Measurements from ENCODE around the gene PRPF19.

The PRPF19 gene

GRCh38 chr11:60906132-60906972 lies at the start of gene PRPF19:
Gene PRPF19, minus strand, starts transcription at chr11:60906585. Its CDS starts 203 bp downstream, at chr11:60906382.
- peak; percentile 98 for DNase-seq

GRCh38 chr11:60955571-60955970 lies 49.2 kb upstream of the PRPF19 start:
- no peak for DNase-seq

GRCh38 chr11:60954421-60954820 lies 48.0 kb upstream of the PRPF19 start:
- DNase-seq: no peak

GRCh38 chr11:60953781-60954180 lies 47.4 kb upstream of the PRPF19 start:
- peak in 1 of 2 experiments; percentile 63 for DNase-seq

- DNase-seq: no peak
Observed at GRCh38 chr11:60952742-60953170, 46.4 kb upstream of the PRPF19 start.

- no peak for DNase-seq
Observed at GRCh38 chr11:60951904-60952741, 45.7 kb upstream of the PRPF19 start, which contains the start of gene SLC15A3. Gene SLC15A3, minus strand, starts transcription at chr11:60952176. Its CDS starts 625 bp downstream, at chr11:60951551.

- no peak for DNase-seq
Observed at GRCh38 chr11:60951606-60951903, 45.2 kb upstream of the PRPF19 start.

- no peak for DNase-seq
Observed at GRCh38 chr11:60950933-60951605, 44.7 kb upstream of the PRPF19 start.

- DNase-seq: no peak
Observed at GRCh38 chr11:60950024-60950423, 43.6 kb upstream of the PRPF19 start.

- peak in 1 of 2 experiments; percentile 73 for DNase-seq
Observed at GRCh38 chr11:60948250-60948649, 41.9 kb upstream of the PRPF19 start.

- DNase-seq: peak; percentile 83 to 94
Observed at GRCh38 chr11:60947700-60948099, 41.3 kb upstream of the PRPF19 start.

GRCh38 chr11:60946601-60947264 lies 40.3 kb upstream of the PRPF19 start:
- peak; percentile 38 to 76 for DNase-seq

GRCh38 chr11:60945295-60945667 lies 38.9 kb upstream of the PRPF19 start:
- DNase-seq: no peak

- DNase-seq: no peak
Observed at GRCh38 chr11:60944490-60945294, 38.3 kb upstream of the PRPF19 start.

GRCh38 chr11:60942970-60943565 lies 36.7 kb upstream of the PRPF19 start:
- DNase-seq: peak; percentile 23 to 66

GRCh38 chr11:60942219-60942618 lies 35.8 kb upstream of the PRPF19 start:
- DNase-seq: no peak

GRCh38 chr11:60941371-60942119 lies 35.2 kb upstream of the PRPF19 start:
- no peak for DNase-seq

GRCh38 chr11:60939855-60940254 lies 33.5 kb upstream of the PRPF19 start:
- DNase-seq: no peak

GRCh38 chr11:60939301-60939700 lies 32.9 kb upstream of the PRPF19 start:
- DNase-seq: no peak

GRCh38 chr11:60938500-60938899 lies 32.1 kb upstream of the PRPF19 start:
- no peak for DNase-seq

- no peak for DNase-seq
Observed at GRCh38 chr11:60937811-60938210, 31.4 kb upstream of the PRPF19 start.
